ENCODE measurements around the gene GNA12. TPM values are rescaled to one million over a fixed set of nuclear protein-coding genes. Genes with fewer than 3 reads are reported as not detected.

The GNA12 gene
- total RNA-seq (10 to 100 TPM in 4 of 5 donors, 1 to 10 TPM in 1; 2.0 to 54.6 (median 28.6) TPM), polyA plus RNA-seq (10 to 100 TPM in 2 of 3 donors, 1 to 10 TPM in 1; 6.0 to 24.7 (median 19.4) TPM)
- long read RNA-seq, donor 1, full-length matches to known transcripts, result 3 of 10 reads
- long read RNA-seq, donor 1, partial matches to known transcripts, result 7 of 10 reads
- long read RNA-seq, donor 1, other reads (novel, unspliced or antisense), result 0 of 10 reads
- long read RNA-seq, donor 2, full-length matches to known transcripts, result 8 of 8 reads
- long read RNA-seq, donor 2, partial matches to known transcripts, result 0 of 8 reads
- long read RNA-seq, donor 2, other reads (novel, unspliced or antisense), result 0 of 8 reads
- long read RNA-seq, donor 3, full-length matches to known transcripts, result 4 of 4 reads
- long read RNA-seq, donor 3, partial matches to known transcripts, result 0 of 4 reads
- long read RNA-seq, donor 3, other reads (novel, unspliced or antisense), result 0 of 4 reads
- long read RNA-seq, donor 4, full-length matches to known transcripts, result 1 of 1 reads
- long read RNA-seq, donor 4, partial matches to known transcripts, result 0 of 1 reads
- long read RNA-seq, donor 4, other reads (novel, unspliced or antisense), result 0 of 1 reads
- long read RNA-seq, donor 5, full-length matches to known transcripts, result 15 of 15 reads
- long read RNA-seq, donor 5, partial matches to known transcripts, result 0 of 15 reads
- long read RNA-seq, donor 5, other reads (novel, unspliced or antisense), result 0 of 15 reads
- long read RNA-seq, donor 6, full-length matches to known transcripts, result 23 of 23 reads
- long read RNA-seq, donor 6, partial matches to known transcripts, result 0 of 23 reads
- long read RNA-seq, donor 6, other reads (novel, unspliced or antisense), result 0 of 23 reads
- long read RNA-seq, donor 7, full-length matches to known transcripts, result 20 of 20 reads
- long read RNA-seq, donor 7, partial matches to known transcripts, result 0 of 20 reads
- long read RNA-seq, donor 7, other reads (novel, unspliced or antisense), result 0 of 20 reads
- long read RNA-seq, donor 8, full-length matches to known transcripts, result 7 of 7 reads
- long read RNA-seq, donor 8, partial matches to known transcripts, result 0 of 7 reads
- long read RNA-seq, donor 8, other reads (novel, unspliced or antisense), result 0 of 7 reads
- long read RNA-seq, donor 9, full-length matches to known transcripts, result 5 of 5 reads
- long read RNA-seq, donor 9, partial matches to known transcripts, result 0 of 5 reads
- long read RNA-seq, donor 9, other reads (novel, unspliced or antisense), result 0 of 5 reads
- long read RNA-seq, donor 10, full-length matches to known transcripts, result 1 of 1 reads
- long read RNA-seq, donor 10, partial matches to known transcripts, result 0 of 1 reads
- long read RNA-seq, donor 10, other reads (novel, unspliced or antisense), result 0 of 1 reads

DNA sequence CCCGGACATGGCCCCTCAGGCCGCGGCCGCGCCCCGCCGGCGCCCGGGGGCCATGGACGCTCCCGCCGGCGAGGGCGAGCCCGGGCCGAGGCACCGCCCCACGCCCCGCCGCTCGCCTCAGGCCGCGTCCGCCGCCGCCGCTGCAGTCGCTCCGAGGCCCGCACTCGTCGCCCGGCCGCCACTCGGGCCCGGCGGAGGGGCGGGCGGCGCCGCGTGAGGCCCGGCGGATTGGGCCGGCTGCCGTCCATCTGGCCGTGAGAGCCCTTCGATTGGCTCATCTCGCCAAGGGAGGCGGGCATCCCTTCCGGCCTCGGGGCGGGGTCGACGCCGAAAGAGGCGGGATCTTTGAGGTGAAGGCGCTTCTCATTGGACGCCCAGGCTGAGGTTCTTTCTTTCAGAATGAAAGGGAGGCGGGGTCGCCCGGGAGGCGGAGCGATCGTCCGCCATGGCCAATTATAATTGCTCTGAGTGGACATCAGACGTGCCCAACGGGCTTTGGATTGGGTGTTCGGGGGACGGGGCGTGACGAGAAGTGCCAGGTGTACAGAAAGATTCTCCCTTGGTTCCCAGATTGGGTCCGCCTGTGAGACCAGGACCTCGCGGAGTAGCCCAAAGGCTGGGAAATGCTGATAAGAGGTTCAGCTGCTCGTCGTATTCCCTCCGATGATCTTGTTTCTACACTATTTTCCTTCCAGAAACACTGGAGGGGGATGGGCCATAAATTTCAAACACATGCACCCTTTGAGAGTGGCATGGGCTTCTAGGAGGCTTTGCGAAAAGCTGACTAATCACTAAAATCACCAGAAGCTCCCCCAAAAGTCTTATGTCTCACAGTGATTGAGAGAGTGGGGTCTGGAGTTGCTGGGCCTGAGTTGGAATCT is at the start of gene GNA12:
GNA12 (minus strand) TSS at position 156 of the 881 bp plus-strand sequence; CDS start at position 9, 147 bp downstream.
- TF ChIP-seq POLR2AphosphoS5 (IDR thresholded peaks at IDR 0.05) (peak in 2 of 3 donors; percentile 62 to 78), POLR2A (IDR thresholded peaks at IDR 0.05) (no peak)
- Histone ChIP-seq H3K27me3 (no peaks in the 10 kb centered on the region), H3K4me1 (peaks cover 15 to 41% (median 34%) of the 10 kb centered on the region in 4 donors), H3K36me3 (peaks cover 0 to 10% (median 0%) of the 10 kb centered on the region in 4 donors), H3K27ac (peak within 1 kb of the TSS; percentile 65 to 92 (median 80)), H3K9me3 (no peaks in the 10 kb centered on the region), H3K4me3 (peak within 1 kb of the TSS; percentile 69 to 92 (median 76))
- DNase-seq, result peak; percentile 99 to 100
- intact Hi-C loops (cut with DNase I; ENCODE audit: low total_unique reads), result no loop called here
- 1 to 2% (median 1%) methylated on average over 22 to 79 of the region's 79 CpGs for WGBS, 5 donors

- no peaks in the 10 kb centered on the region for H3K36me3 ChIP-seq
- peaks cover 0 to 18% (median 0%) of the 10 kb centered on the region in 3 donors for H3K27me3 ChIP-seq
- H3K4me3 ChIP-seq, result no peak overlapping the region
- intact Hi-C loops (cut with DNase I; ENCODE audit: low total_unique reads), result no loop called here
- DNase-seq, result no peak
- 60 to 67% (median 65%) methylated on average over 9 of the region's 9 CpGs for WGBS, 5 donors
- no peak overlapping the region for H3K27ac ChIP-seq
- peaks cover 0 to 4% (median under 1%) of the 10 kb centered on the region in 4 donors for H3K9me3 ChIP-seq
- H3K4me1 ChIP-seq, result no peaks in the 10 kb centered on the region
- no peak for TF ChIP-seq EP300 (IDR thresholded peaks at IDR 0.05)
- TF ChIP-seq POLR2AphosphoS5 (IDR thresholded peaks at IDR 0.05), result no peak
- no peak for TF ChIP-seq POLR2A (IDR thresholded peaks at IDR 0.05)
- no peak for TF ChIP-seq CTCF (IDR thresholded peaks at IDR 0.05)
Observed at GRCh38 chr7:2893411-2893861, 49.3 kb upstream of the GNA12 start.

DNA sequence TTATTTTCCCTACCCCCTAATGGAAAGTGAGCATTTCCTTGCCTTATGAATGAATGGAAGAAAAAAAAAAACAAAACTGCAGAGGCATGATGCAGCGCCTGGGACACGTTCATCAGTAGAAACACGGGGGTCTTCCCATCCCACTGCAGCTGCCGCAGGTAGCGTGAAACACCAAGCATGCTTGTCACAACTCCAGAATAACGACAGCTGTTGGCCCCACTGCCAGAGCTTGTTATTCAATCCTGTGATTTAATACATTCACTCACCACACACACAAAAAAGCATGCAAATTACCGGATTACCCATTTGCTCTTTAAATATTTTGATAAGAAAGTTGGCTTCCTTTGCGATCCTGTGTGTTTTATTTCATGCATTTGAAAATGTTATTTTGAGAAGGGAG is 48.4 kb upstream of the GNA12 start:
- WGBS, 5 donors, result 34 to 52% (median 51%) methylated on average over 8 of the region's 8 CpGs
- Histone ChIP-seq H3K27ac (no peak overlapping the region), H3K36me3 (no peaks in the 10 kb centered on the region), H3K4me1 (no peaks in the 10 kb centered on the region), H3K27me3 (peaks cover 0 to 18% (median 0%) of the 10 kb centered on the region in 3 donors), H3K4me3 (no peak overlapping the region), H3K9me3 (no peaks in the 10 kb centered on the region)
- intact Hi-C loops (cut with DNase I; ENCODE audit: low total_unique reads), result no loop called here
- no peak for TF ChIP-seq EP300 (IDR thresholded peaks at IDR 0.05)
- no peak for TF ChIP-seq CTCF (IDR thresholded peaks at IDR 0.05)
- TF ChIP-seq POLR2A (IDR thresholded peaks at IDR 0.05), result no peak
- TF ChIP-seq POLR2AphosphoS5 (IDR thresholded peaks at IDR 0.05), result no peak
- DNase-seq, result no peak

DNA sequence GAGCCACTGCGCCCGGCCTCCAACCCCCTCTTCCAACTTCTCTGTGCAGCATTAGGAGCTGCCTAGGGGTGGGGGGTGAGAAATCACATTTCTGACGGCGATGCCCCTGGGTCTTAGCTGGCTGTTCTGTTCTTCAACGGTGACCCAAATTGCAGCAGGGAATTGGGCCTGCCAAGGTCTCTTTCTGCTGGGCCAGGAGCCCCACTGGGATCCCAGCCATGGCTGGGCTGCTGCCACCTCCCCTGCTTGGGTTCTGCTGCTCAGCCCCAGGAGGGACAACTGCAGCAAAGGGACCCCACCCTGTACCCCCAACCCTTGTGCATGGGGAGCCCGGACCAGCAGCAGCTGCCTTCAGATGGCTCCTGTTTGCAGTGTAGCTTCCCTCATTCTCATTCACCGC is 43.7 kb upstream of the GNA12 start:
- TF ChIP-seq CTCF (IDR thresholded peaks at IDR 0.05) (no peak), POLR2A (IDR thresholded peaks at IDR 0.05) (no peak), EP300 (IDR thresholded peaks at IDR 0.05) (no peak), POLR2AphosphoS5 (IDR thresholded peaks at IDR 0.05) (no peak)
- intact Hi-C loops (cut with DNase I; ENCODE audit: low total_unique reads), result loop anchor here (10.0 kb wide), 2 partner anchors 267 to 1007 kb away; no protein-coding TSS in a partner anchor
- H3K9me3 ChIP-seq, result no peaks in the 10 kb centered on the region
- no peak for DNase-seq
- H3K27me3 ChIP-seq, result peaks cover 0 to 10% (median 0%) of the 10 kb centered on the region in 3 donors
- no peaks in the 10 kb centered on the region for H3K36me3 ChIP-seq
- H3K4me1 ChIP-seq, result peaks cover 0 to 4% (median 0%) of the 10 kb centered on the region in 4 donors
- H3K4me3 ChIP-seq, result no peak overlapping the region
- WGBS, 5 donors, result 64 to 84% (median 71%) methylated on average over 7 of the region's 7 CpGs
- H3K27ac ChIP-seq, result no peak overlapping the region

Measured in stomach (tissue), 19 donors.